GM19467 (cell line): ENCODE data around the gene SKAP1.

Experiments used
- ATAC-seq: cut with Tn5 transposase; IDR thresholded peaks from one replicate; pipeline ENCODE4 v1.9.1; 2021; ENCODE audit warnings: mild to moderate bottlenecking, moderate library complexity; ENCODE audit not compliant: unreplicated experiment

The SKAP1 gene

GRCh38 chr17:48180842-48181629 lies 249.0 kb downstream of the SKAP1 start:
- no peak for ATAC-seq

- ATAC-seq: no peak
Measured at GRCh38 chr17:48179071-48179945, 250.7 kb downstream of the SKAP1 start.

- ATAC-seq: no peak
Measured at GRCh38 chr17:48178317-48178716, 251.7 kb downstream of the SKAP1 start.

- no peak for ATAC-seq
Measured at GRCh38 chr17:48177816-48178215, 252.2 kb downstream of the SKAP1 start.

- no peak for ATAC-seq
Measured at GRCh38 chr17:48176471-48176855, 253.6 kb downstream of the SKAP1 start.

GRCh38 chr17:48175692-48176470 lies 254.1 kb downstream of the SKAP1 start:
- no peak for ATAC-seq

GRCh38 chr17:48174833-48175523 lies 255.0 kb downstream of the SKAP1 start:
- ATAC-seq: no peak

- ATAC-seq: no peak
Measured at GRCh38 chr17:48173191-48173984, 256.6 kb downstream of the SKAP1 start.

- no peak for ATAC-seq
Measured at GRCh38 chr17:48169926-48170325, 260.1 kb downstream of the SKAP1 start.

GRCh38 chr17:48163809-48164208 lies 266.2 kb downstream of the SKAP1 start:
- ATAC-seq: no peak

- no peak for ATAC-seq
Measured at GRCh38 chr17:48162946-48163506, 267.0 kb downstream of the SKAP1 start.

GRCh38 chr17:48162306-48162934 lies 267.6 kb downstream of the SKAP1 start:
- ATAC-seq: no peak

- ATAC-seq: no peak
Measured at GRCh38 chr17:48161127-48161905, 268.7 kb downstream of the SKAP1 start.

GRCh38 chr17:48160177-48161081 lies 269.6 kb downstream of the SKAP1 start:
- no peak for ATAC-seq

- no peak for ATAC-seq
Measured at GRCh38 chr17:48159232-48159631, 270.8 kb downstream of the SKAP1 start.

GRCh38 chr17:48155889-48156611 lies 274.0 kb downstream of the SKAP1 start:
- no peak for ATAC-seq
